ENCODE results near the gene ARMC7.
"Not testable (repeated sequence)": the region's sequence is repeated elsewhere in the genome, so short reads cannot be mapped to it uniquely, and the experiment has no call there.

Gene ARMC7

DNA sequence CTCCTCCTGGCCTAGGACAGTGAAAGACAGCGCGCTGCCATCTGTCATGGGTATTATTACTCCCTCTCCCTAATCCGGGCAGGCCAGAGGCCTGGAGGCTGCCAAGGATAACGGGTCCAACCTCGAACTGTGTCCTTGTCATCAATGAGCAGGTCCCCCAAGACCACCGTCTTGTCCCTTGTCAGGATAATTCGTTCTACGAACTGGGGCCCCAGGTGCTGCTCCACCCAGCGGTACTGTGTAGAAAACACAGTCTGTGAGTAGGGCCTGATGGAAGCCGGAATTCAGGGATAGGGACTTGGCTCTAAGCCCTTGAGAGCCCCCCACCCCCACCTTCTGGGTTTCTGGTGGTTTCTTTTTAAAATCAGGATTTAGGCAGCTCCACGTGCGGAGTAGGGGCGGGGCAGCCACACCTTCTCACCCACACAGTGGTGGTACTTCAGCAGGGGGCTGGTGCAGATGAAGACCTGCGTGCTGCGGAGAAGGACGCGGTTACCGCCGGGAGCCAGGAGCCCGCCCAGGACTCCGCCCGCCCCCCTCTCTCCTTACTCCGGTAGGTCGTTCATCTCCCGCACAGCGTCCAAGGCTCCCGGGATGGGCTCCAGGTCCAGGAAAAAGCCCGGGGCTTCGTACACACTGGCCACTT is 21.0 kb downstream of the ARMC7 start:
- DNase-seq, result peak; percentile 55 to 63

DNA sequence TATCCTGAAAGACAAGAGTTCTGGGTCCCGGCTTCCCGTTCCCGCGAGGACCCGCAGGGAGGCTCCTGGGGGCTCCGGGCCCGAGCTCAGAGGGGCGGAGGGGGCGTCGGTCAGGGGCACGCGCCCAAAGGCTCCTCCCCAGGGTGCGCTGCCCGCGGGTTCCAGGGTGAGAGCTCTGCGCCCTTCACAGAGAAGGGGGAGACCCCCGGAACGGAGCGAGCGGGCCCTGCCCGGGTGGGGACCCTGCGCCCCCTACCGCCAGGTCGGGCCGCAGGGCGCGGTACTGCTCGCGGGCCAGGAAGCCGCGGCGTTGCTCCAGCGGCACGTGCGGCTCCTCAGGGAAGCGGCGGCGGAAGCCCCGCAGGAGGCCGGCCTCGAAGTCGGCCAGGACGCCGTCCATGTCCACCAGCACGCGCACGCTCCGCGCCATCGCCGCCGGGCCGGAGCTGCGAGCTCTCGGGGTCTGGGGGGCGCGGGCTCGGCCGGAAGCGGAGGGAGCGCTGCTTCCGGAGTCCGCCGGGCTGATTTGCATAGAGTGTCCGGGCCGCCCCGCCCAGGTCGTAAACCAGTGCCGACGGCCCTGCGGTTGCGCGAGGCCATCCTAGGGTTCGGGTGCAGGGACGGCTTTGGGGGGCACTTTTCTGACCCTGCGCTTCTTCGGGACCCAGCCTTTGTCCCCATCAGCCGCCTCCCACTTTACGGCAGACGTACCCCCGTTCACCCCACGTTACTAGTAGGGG is 21.7 kb downstream of the ARMC7 start, which contains the start of gene NT5C:
TSS of gene NT5C (minus strand) at position 465 of the 740 bp plus-strand sequence. CDS start at position 430, 35 bp downstream.
- peak; percentile 52 to 69 for DNase-seq

DNA sequence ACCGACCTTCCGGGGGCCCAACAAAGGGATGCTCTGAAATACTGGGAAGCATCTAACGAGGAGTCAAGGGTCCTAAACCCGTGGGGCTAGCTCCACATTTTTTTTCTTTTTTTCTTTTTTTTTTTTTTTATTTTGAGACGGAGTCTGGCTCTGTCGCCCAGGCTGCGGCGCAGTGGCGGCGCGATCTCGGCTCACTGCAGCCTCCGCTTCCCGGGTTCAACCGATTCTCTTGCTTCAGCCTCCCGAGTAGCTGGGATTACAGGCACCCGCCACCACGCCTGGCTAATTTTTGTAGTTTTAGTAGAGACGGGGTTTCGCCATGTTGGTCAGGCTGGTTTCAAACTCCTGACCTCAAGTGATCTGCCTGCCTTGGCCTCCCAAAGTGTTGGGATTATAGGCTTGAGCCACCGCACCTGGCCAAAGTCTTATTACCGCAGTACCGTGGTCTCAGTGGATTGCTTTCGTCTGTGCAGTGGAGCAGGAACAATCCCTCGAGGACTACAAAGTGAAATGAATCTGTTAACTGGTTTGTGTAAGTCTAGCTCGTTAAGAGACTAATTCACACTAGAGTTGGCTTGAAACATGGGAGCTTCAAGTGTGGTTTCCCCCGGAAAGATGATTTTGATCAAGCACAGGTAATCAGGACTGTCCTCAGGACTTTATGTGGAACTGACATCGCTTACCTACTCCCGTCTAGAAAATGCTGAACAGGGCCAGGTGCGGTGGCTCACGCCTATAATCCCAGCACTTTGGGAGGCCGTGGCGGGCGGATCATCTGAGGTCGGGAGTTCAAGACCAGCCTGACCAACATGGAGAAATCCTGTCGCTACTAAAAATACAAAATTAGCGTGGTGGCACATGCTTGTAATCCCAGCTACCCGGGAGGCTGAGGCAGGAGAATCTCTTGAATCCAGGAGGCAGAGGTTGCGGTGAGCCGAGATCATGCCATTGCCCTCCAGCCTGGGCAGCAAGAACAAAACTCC is 22.5 kb downstream of the ARMC7 start:
- not testable (repeated sequence) for DNase-seq

DNA sequence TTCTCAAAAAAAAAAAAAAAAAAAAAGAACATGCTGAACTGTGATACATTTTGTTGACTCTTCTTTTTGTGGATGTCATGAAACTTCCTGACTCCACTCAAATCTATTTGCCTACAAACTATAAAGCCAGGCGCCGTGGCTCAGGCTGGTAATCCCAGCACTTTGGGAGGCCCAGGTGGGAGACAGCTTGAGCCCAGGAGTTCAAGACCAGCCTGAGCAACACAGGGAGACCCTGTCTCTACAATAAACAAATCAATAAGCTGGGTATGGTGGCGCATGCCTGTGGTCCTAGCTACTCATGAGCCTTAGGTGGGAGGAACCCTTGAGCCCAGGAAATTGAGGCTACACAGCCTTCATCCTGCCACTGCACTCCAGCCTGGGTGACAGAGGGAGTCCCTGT is 23.2 kb downstream of the ARMC7 start:
- DNase-seq, result no peak

DNA sequence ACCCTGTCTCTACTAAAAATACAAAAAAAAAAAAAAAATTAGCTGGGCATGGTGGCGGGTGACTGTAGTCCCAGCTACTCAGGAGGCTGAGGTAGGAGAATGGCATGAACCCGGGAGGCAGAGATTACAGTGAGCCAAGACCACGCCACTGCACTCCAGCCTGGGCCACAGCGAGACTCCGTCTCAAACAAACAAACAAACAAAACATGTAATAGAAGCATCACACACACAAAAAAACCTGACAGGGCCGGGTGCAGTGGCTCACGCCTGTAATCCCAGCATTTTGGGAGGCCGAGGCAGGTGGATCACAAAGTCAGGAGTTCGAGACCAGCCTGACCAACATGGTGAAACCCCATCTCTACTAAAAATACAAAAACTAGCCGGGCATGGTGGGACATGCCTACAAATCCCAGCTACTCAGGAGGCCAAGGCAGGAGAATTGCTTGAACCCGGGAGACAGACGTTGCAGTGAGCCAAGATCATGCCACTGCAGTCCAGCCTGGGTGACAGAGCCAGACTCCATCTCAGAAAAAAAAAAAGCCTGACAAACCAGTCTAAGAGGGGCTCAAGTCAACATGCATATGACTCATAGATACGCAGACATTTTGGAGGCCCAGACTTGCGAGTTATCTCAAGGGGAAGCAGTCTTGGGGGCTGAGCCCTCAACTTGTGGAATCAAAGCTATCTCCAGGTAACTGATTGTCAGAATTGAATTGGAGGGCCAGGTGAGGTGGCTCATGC is 24.0 kb downstream of the ARMC7 start:
- not testable (repeated sequence) for DNase-seq

DNA sequence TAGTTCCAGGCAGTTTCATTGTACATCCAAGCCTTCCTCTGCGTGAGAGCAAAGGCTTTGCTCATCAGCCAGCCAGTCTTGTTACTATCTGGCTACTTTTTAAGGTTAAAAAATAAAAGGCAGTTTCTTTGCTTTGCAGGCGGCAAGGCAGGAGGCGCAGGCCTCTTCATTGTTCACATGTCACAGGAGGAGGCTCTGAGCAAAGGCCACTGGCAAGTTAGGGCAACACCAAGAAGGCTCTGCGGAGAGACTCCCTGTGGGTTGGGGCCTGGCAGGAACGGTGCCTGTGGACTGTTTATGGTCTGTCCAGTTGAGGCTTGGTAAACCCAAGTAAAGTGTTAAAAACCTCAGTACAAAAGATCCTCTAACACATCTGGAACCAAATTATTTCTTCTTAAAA is 25.7 kb downstream of the ARMC7 start:
- no peak for DNase-seq

DNA sequence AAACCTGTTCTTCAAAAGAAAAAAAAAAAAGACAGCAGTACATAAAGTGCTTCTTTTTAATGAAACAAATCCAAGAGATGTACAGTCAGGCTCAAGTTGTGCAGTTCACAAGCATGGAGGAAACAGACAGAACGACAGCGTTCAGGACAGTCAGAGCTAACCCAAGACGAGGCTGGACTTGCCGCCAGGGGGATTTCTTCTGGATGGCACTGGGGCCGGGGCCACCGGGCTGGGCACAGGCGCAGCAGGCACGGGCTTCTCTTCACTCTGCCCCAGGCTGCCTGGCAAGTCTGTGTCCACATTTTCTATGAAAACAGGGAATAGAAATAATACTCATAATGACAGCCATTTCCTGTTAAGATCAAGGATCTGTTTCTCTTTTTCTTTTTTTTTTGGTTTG is 26.2 kb downstream of the ARMC7 start:
- DNase-seq, result no peak

DNA sequence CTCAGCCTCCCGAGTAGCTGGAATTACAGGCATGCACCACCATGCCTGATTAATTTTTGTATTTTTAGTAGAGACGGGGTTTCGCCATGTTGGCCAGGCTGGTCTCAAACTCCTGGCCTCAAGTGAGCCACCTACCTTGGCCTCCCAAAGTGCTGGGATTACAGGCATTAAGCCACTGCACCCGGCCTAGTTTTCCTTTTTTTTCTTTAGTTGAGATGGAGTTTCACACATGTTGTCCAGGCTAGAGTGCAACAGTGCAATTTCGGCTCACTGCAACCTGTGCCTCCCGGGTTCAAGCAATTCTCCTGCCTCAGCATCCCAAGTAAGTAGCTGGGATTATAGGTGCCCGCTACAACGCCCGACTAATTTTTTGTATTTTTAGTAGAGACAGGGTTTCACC is 28.0 kb downstream of the ARMC7 start:
- not testable (repeated sequence) for DNase-seq

DNA sequence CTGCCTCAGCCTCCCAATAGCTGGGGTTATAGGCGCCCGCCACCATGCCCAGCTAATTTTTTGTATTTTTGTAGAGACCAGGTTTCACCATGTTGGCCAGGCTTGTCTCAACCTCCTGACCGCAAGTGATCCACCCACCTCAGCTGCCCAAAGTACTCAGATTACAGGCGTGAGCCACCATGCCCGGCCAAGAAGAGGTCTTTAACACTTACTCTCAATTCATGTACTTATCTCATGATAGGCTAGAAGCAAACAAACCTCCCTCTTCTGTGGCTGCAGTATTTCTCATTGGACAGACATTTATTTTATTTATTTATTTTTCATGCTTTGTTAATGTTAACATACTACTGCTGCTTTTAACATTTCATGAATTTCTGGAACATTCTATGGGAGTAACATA is 28.8 kb downstream of the ARMC7 start:
- DNase-seq, result no peak

DNA sequence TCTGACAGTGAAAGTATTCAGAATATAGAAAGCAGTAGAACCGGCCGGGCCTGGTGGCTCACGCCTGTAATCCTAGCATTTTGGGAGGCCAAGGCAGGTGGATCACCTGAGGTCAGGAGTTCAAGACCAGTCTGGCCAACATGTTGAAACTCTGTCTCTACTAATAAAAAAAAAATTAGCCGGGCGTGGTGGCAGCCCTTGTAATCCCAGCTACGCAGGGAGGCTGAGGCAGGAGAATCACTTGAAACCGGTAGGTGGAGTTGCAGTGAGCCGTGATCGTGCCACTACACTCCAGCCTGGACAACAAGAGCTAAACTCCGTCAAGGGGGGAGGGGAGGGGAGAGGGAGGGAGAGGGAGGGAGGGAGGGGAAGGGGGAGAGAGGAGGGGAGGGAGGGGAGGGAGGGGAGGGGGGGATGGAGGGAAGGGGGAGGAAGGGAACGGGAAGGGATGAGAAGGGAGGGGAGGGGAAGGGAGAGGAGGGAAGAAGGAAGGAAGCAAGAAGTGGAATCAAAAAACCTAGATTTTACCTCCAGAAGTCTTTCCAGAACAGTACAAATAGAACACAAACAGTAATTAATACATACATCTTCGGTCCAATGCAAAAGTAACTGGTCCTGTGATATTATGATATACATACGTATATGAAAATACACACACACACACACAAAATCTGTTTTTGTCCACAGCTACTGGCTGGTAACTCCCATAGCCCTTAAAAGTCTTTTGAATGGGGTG is 32.6 kb downstream of the ARMC7 start:
- DNase-seq, result no peak

DNA sequence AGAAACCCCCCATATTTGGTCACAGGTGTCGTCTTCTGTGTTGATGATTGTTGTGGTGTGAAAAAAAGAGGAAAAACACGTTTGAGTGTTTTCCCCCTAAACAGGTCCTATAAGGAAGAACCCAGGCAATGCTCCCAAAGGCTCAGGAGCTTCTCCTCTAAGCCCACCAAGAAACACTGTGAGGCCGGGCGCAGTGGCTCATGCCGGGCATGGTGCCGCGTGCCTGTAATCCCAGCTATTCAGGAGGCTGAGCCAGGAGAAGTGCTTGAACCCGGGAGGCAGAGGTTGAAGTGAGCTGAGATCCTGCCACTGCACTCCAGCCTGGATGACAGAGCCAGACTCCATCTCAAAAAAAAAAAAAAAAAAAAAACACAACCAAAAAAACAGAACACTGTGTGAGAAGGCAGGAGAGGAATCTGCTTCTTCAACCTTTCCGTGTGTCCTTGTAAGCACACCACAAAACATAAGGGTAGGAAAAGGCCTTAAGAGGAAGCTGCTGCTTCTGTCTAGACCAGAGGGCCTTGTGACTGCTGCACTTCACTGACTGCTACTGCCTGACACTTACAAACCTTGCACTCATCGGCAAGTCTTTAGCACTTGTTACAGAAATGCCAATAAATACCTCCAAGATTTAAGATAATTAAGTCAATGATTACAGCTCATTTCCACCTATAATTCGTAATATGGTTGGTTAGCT is 35.2 kb downstream of the ARMC7 start:
- DNase-seq, result no peak

DNA sequence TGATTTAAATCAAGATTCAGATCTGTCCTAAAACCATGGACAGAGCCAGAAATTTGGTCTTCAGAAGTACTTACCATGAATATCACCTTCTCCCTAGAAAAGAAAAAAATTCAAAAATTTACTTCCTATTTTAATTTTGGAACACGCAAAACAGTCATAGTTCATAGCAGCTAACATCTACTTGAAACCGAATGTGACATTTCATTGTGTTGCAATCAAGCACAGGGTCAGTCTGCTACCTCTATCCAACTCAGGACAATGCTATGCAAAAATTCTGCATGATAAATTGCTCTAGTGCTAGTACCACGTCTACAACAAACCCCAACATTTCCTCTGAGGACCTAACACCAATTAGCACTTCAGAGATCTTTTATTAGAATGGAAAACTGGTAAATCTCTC is 36.8 kb downstream of the ARMC7 start:
- no peak for DNase-seq

DNA sequence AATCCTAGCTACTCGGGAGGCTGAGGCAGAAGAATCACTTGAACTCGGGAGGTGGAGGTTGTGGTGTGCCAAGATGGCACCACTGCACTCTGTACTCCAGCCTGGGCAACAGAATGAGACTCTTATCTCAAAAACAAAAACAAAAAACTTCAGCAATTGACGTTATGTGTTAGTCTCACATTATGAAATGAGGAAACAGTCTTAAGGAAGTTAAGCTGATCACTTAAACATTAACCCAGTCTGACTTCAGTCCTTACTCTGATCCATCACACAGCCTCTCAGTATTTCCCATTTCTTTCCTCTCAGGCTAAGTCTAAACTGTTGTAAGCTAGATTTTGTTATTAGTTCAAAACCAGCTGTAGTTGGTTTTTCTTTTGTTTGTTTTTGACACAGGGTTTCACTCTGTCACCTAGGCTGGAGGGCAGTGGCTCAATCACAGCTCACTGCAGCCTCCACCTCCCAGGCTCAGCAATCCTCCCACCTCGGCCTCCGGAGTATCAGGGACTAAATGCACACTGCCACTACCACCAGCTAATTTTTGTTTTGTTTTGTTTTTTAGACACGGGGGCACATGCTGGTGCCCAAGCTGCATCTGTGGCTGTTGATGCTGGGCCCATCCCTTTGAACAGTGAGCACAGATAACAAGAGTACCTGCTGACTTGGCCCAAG is 38.2 kb downstream of the ARMC7 start:
- no peak for DNase-seq

DNA sequence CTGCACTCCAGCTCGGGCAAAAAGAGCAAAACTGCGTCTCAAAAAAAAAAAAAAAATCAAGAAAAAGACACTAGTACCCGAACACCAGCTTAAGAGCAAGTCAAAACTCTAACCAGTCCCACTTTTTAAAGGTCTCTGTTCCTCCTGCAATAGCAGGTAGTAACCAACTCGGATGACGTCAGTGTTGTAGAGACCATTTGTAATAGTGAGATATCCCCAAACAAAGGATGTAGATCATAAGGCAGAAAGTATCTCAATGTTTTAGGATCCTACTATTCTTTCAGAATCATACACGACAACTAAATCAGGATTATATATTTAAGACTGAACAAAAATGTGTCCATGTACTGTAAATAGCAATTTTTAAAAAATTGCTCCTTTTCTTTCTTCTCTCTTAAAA is 42.2 kb downstream of the ARMC7 start:
- no peak for DNase-seq

DNA sequence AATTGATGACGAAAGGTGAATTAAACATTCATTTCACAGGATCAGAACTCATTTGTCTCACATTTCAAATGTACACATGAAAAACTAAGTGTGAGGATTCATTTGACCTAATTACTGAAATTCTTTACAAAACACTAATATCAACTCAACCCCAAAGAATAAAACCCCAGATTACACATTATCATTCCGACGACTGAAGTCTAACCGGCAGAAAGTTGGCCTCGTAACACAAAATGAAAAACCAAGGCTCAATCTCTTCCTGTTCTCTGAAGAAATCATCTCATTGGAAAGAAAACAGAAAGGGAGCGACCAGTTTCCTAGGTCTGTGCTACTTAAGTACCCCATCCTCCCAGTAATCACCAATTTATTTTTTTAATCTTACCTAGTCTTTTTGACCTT is 42.8 kb downstream of the ARMC7 start:
- DNase-seq, result no peak

DNA sequence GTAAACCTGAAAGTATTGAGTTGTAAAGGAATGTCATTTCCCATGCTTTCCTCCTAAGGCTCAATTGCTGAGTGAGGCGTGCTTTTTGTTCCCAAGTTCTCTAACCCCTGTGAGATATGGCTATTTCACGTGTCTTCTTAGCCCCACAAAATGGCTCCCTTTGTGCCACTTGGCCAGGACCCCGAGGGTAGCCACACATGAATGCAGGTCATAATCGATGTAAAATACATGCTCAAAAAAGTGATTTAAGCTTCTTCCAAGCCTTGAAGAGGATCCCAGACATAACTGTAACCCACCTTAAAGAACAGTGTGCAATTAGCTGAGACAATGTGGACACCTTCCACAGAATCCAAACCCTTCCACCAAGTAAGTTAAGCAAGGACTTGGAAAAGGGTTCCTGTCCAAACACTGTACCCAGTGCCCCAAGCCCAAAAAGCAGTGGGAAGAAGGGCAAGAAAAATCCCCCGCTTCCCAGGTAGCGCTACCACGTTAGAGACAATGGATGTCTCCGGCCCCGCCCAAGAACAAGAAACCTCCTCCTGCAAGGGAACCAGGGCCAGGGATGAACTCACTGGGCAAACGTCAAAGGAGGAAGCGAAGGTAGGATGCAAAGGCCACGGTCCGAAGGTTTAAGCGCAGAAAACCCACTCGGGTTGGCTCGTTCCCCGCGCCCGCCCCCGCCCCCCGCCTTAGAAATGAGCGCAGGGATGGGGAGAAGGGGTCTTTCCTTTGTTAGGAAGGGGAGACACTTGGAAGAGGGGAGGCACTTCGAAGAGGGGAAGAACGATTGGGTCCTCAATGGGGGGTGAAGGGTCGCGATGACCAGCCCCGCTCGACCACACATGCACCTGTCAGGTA is 43.4 kb downstream of the ARMC7 start:
- peak; percentile 5 to 16 for DNase-seq

DNA sequence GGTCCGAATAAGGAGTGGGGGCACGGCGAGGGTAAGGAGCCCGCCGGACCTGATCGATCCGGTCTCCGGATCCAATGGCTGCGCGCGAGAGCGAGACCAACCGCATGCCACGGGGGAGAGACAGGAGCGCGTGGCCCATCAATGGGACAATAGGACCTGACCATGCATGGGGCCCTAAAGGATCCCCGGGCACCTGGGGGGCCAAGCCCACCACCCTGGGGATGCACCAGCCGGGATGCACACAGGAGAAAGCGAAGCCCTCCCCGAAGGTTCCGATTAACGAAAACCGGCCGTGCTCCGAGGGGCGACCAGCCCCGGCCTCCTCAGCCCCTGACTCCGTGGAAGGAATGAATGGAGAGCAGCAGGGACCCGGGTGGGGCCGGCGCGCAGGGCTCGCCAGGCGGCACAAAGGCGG is 44.0 kb downstream of the ARMC7 start:
- DNase-seq, result peak in 1 of 2 experiments; percentile 4

DNA sequence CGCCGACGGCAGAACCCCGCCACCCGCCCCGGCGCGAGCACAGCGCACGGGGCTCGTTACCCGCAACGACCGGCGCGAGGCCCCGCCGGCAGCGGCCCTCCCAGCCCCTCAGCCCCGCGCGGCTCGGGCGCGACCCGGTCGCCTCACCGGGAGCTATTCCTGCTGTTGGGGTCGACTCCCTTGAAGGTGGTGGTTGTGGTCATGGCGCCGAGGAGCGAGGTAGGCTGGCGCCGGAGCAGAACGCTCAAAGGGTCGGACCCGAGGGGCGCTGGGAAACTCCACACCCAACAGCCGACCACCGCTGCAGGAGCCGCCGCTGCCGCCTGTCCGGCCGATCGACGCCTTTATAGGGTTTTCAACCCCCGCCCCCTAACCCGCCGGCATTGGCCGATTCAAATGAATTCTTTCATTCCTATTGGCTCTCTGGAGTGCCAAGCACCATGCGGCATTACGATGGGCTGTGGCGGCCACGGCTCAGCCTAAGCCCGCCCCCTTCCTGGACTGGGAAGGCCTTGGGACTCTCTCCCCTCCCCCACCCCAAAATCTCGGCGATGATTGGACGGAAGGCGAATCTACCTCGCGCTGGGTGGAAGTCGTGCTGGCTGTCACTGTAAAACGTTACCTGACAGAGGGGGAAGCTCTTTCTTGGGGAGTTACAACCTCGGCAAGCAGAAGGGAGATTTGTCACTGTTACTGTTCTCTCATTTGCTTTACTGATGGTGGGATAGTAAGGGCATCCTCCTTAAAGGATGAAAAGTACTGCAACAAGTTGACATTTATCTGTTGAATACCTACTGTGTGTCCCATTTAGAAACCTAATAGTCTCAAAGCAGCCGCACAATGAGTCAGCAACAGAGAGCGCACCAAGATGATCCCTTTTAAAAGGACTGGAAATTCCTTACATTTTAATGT is 44.7 kb downstream of the ARMC7 start, which contains the start of gene JPT1:
TSS of gene JPT1 (minus strand) at position 318 of the 912 bp plus-strand sequence. CDS start at position 203, 115 bp downstream.
- DNase-seq, result peak; percentile 95 to 98

Measured in stimulated activated CD4-positive, alpha-beta T cell treated with anti-CD3 and anti-CD28 coated beads, Interleukin-4, amount 100 ng/mL, for 4 hours (primary cell).